Measurements from ENCODE around the gene SLC25A21.
"Not testable (repeated sequence)": the region's sequence is repeated elsewhere in the genome, so short reads cannot be mapped to it uniquely, and the experiment has no call there.

Gene SLC25A21

DNA sequence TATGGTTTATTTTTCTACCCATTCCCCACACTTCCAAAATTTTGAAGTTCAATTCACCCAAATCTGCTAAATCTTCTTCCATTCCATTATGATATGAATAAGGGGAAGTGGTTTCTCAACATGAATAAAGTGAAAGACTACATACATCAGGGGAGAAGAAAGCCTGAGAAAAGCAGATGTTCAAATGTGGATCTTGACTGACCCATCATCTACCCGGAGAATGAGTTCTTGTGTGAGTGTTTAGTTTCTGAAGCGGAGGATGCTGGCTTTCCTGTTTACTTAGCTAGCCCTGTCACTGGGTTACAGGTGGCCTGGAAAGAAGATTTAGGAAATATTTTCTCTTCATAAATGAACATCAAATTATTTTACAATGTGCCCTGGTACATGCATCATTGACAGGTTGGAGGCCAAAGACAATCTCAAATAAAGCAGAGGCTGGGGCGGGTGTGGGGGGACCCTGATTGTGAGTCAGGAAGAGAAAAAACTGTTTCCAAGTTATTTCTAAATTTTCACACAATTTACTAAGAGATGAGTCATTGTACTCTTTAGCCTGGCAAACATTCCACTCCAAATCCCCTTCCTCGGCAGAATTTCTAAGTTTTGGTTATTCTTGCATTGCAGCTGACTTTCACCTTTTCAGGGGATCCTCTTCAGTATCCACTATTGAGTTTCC lies 135.6 kb downstream of the SLC25A21 start:
- DNase-seq, result no peak

DNA sequence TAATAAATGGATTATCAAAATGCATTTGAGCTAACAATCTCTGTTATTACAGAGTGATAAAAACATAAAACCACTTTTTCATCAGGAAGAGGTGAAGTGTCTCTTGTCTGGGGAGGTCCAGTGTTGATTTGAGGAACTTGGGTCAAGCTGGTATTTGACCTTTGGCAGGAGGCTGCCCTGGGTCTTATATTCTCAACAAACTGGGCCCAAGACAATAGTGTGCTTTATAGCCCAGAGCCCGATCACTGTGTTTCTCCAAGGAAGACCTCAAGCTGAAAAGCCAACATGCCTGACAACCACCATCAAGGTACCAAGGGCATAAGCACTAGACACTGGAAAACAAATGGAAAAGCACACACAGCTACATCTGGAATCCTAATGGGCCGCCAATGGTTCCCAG lies 137.0 kb downstream of the SLC25A21 start:
- no peak for DNase-seq

GRCh38 chr14:37034410-37035285 lies 137.8 kb downstream of the SLC25A21 start:
- DNase-seq, result no peak

GRCh38 chr14:37032863-37033262 lies 139.5 kb downstream of the SLC25A21 start:
- no peak for DNase-seq

DNA sequence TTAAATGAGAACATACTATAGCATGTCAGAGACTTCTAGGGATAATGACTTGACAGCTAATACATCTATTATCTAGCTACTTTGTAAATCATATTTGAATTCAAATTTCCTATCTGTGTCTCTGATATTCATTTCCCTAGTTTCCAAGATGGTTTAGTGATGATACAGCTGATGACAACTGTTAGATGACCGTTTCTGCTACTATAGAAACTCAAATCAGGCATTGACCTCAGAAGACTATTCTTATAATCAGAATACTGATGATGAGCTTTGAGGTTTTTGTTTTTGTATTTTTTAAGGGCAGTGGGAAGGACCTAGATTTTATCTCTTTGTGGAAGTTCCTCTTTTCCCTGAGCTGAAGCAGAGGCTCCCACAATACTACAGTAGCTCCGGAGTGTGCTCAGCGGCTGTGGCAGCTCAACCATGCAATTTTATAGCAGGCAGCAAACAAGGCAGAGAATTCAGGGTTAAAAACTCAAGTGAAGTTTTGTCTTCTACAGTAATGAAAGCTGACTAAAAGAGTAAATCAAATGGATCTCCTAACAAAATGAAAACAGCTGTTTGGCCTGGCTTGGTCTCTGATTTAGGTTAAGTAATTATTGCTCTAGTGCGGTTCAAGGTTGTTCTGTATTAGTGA lies 145.1 kb downstream of the SLC25A21 start:
- peak in 1 of 2 experiments; percentile 32 for DNase-seq

DNA sequence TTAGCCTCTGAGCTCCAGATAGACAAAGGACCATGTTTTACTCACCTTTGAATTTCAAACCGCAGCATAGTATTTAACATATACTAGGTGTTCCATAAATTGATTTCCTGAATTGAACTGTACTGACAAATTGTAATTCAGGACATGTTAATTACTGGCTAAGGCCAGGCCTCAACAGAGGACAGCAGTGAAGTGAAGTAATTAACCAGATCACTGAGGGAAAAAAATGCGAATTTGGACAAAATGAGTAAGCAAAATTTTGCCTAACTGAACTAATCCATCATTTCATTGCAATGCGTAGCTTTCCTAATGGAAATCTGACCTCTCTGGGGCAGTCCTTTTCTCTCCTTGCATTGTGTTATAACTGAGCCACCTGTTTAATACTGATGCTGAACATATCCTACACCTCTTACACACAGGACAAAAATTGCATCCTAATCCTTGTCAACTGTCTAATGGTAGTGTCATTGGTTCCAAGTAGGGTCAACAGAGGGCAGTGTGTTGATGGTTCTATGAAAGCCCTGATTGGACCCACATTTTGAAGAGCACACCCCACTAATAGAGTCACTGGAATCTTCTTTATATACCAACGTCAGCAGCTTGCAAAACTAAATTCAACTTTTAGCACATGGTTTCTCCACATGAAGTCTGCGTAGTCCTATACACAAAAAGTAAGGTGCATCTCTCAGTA lies 148.4 kb downstream of the SLC25A21 start:
- no peak for DNase-seq

- DNase-seq, result no peak
These were observed 151.0 kb downstream of the SLC25A21 start for GRCh38 chr14:37021390-37021789.

GRCh38 chr14:37019488-37019887 lies 152.9 kb downstream of the SLC25A21 start:
- no peak for DNase-seq

GRCh38 chr14:37018571-37019240 lies 153.7 kb downstream of the SLC25A21 start:
- no peak for DNase-seq

DNA sequence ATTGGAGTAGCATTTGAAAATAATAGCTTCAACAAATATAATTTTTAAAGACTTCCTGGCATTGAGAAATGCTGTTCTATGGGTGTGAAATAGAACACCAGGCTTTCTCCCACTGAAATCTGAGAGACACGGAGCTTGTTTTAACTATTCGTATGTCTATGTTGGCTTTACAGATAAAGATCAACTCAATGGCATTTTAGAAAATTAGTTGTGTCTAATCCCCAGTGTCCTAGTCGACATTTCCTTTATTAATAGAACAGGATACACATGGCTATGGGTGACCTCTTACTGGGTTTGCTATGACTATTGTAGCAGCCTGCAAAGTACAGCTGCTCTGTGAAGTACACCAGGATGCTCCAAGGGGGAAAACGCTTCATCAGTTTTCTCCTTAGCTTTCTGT lies 159.3 kb downstream of the SLC25A21 start:
- peak in 1 of 2 experiments; percentile 23 for DNase-seq

DNA sequence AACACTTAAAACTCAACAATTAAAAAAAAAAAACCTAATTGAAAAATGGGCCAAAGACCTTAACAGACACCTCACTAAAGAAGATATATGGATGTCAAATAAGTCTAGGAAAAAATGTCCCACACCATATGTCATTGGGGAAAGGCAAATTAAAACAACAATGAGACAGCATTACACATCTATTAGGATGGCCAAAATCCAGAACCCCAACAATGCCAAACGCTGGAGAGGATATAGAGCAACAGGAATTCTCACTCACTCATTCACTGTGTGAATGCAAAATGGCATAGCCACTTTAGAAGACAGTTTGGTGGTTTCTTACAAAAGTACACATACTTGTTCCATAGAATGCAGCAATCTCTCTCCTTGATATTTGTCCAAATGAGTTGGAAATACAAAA lies 173.7 kb downstream of the SLC25A21 start:
- no peak for DNase-seq

- no peak for DNase-seq
These were observed 174.6 kb downstream of the SLC25A21 start for GRCh38 chr14:36997843-36998242.

- DNase-seq, result no peak
These were observed 175.4 kb downstream of the SLC25A21 start for GRCh38 chr14:36996857-36997590.

- DNase-seq, result no peak
These were observed 176.1 kb downstream of the SLC25A21 start for GRCh38 chr14:36996133-36996856.

GRCh38 chr14:36989806-36990205 lies 182.6 kb downstream of the SLC25A21 start:
- DNase-seq, result no peak

DNA sequence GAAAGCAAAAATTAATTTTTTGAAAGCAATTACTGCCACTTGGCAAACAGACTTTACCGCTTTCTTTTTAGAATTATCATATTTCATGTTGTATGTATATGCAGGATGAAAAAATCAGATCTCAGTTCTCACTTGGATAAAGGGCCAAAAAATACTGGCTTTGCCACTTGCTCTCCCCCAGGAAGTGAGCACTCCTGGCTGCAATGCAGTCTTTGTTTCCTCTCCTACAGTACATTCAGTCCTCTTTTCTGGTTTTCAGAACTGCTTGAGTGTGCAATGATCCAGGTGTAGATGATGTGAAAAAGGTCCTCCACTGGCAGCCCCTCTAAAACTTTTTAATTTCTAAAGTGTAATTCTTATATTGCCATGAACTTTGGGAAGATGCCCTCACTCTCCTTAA lies 183.4 kb downstream of the SLC25A21 start:
- no peak for DNase-seq

DNA sequence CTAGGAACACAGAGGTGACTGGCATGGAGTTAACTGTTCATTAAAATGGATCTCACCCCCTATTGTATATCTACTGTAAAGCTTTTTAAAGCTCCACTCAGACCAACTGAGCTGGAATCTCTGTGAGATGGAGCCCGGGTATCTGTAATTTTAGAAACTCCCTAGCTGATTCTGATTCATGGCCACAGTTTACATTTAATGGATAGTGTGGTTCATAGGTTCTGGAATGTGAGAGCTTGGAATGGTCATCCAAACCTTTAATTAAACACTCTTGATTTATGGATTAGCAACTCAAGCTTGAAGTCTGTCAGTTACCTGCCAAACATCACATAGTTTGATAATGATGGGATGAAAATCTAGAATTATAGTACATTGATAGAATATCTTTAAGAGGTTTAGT lies 183.8 kb downstream of the SLC25A21 start:
- no peak for DNase-seq

DNA sequence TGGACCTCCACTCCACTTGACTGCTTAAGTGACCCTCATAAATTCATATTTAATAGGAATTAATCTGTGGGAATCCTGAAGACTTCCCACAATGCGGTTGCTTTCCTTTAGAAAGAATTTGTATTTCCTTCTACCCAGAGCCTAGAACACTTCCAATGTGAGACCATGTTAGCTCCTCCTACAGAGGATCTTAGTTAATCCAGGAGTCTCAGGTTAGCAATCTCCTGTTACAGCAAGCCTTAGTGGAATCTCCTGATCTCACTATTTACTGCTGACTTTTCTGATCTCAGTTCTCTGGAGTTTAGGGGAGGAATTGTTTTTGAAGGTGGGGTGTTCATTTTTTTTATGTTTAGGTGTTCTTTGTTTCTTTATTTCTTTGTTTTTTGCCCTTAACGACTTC lies 186.0 kb downstream of the SLC25A21 start:
- no peak for DNase-seq

GRCh38 chr14:36981832-36982529 lies 190.4 kb downstream of the SLC25A21 start:
- no peak for DNase-seq

GRCh38 chr14:36980413-36980812 lies 192.0 kb downstream of the SLC25A21 start:
- not testable (repeated sequence) for DNase-seq

- no peak for DNase-seq
These were observed 192.5 kb downstream of the SLC25A21 start for GRCh38 chr14:36979863-36980262.
